Measurements from ENCODE around the gene TP73. TPM values are rescaled to one million over a fixed set of nuclear protein-coding genes. Genes with fewer than 3 reads are reported as not detected.

The TP73 gene
- polyA plus RNA-seq, 1 donor from 2014 or later, result not detected

DNA sequence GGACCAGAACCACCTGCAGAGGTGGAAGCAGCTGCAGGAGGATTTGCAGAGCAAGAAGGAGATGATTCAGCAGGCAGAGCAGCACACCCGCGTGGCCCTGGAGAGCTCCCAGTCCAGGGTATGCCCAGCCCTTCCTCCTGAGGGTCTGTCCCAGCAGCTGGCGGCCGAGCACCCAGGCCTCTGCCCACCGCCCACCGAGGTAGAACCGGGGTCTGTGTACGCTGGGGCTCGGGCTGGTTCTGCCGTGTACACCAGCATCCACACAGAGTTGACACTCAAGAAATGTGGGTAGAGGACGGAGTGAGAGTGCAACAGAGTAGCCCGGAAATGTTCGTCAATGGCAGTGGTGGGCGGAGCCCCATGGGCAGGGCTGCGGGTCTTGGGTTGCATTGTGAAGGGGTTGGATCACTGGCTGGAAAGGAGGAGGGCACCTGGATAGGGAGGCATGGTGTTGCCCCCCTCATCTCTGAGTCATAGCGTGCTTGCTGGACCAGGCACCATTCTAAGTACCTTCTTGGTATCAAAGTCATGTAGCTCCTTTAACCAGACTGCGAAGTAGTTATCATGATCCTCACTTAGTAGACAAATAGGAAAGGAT, 115.1 kb downstream of the TP73 start:
- Histone ChIP-seq H3K9ac (ENCODE audit: low read length) (no peak overlapping the region), H3K4me2 (ENCODE audit: low read length) (no peak overlapping the region), H3K36me3 (ENCODE audit: insufficient read depth, low read length) (no peaks in the 10 kb centered on the region), H3K9me2 (ENCODE audit: insufficient read depth, low read length) (no peaks in the 10 kb centered on the region), H4K20me1 (ENCODE audit: insufficient read depth) (no peaks in the 10 kb centered on the region), H3K27ac (ENCODE audit: low read length) (no peak overlapping the region), H3K9me3 (ENCODE audit: low read length) (no peaks in the 10 kb centered on the region), H3K27me3 (ENCODE audit: insufficient read depth, low read depth, low read length) (peaks cover 4% of the 10 kb centered on the region), H2AFZ (ENCODE audit: low read depth, low read length) (no peak overlapping the region), H3K4me3 (ENCODE audit: low read length) (no peak overlapping the region), H3F3A (ENCODE audit: insufficient read depth, low read length, poor library complexity, severe bottlenecking) (no peaks in the 10 kb centered on the region), H3K79me2 (replicated peaks; ENCODE audit: insufficient read depth, low read length) (no peaks in the 10 kb centered on the region)
- no peak for TF ChIP-seq MXI1 (conservative IDR thresholded peaks at IDR 0.05; ENCODE audit: poor library complexity, severe bottlenecking)
- no peak for TF ChIP-seq RAD21 (conservative IDR thresholded peaks at IDR 0.05)
- no peak for TF ChIP-seq REST (IDR thresholded peaks at IDR 0.05; ENCODE audit: borderline replicate concordance)
- no peak for TF ChIP-seq CTCF (IDR thresholded peaks at IDR 0.05; ENCODE audit: poor library complexity, severe bottlenecking)
- no peak for TF ChIP-seq POLR2AphosphoS5 (IDR thresholded peaks at IDR 0.05)
- no peak for TF ChIP-seq EP300 (conservative IDR thresholded peaks at IDR 0.05; ENCODE audit: poor library complexity, severe bottlenecking)
- TF ChIP-seq TAF1 (IDR thresholded peaks at IDR 0.05; ENCODE audit: low read depth), result no peak
- no peak for TF ChIP-seq SMC3 (conservative IDR thresholded peaks at IDR 0.05; ENCODE audit: poor library complexity)
- TF ChIP-seq EZH2 (IDR thresholded peaks at IDR 0.05; ENCODE audit: borderline replicate concordance, insufficient read depth, low read length, poor library complexity, severe bottlenecking), result no peak

DNA sequence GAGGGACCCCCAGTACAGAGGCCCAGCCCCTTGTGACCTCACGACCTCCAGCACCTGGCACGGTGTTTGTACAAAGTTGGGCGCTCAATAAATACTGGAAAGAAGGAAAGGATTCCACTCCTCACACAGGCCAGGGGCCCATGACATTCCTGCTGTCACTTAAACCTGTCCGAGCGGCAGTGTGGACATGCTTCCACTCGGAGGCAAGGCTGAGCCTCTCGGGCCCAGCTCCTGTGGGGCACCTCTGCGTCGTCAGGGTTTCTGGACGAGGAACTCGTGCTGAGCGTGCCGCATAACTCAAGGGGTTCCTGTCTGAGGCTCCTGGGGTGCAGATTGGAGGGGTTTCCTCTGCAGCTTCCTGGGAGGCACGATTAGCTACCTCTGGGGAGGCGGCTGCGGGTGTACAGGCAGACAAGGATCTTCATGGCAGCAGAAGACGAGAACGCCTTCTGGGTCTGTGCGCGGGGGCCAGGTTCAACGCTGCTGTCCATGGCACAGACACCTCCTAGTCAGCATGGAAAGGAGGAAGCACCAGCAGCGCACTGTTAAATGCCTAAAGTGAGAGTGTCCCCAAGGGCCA, 116.6 kb downstream of the TP73 start:
- Histone ChIP-seq H3K9me3 (ENCODE audit: low read length) (no peaks in the 10 kb centered on the region), H4K20me1 (ENCODE audit: insufficient read depth) (no peaks in the 10 kb centered on the region), H3K36me3 (ENCODE audit: insufficient read depth, low read length) (no peaks in the 10 kb centered on the region), H3K9ac (ENCODE audit: low read length) (no peak overlapping the region), H3K79me2 (replicated peaks; ENCODE audit: insufficient read depth, low read length) (no peaks in the 10 kb centered on the region), H2AFZ (ENCODE audit: low read depth, low read length) (no peak overlapping the region), H3K4me3 (ENCODE audit: low read length) (no peak overlapping the region), H3K9me2 (ENCODE audit: insufficient read depth, low read length) (no peaks in the 10 kb centered on the region), H3K27me3 (ENCODE audit: insufficient read depth, low read depth, low read length) (peaks cover 4% of the 10 kb centered on the region), H3K4me2 (ENCODE audit: low read length) (no peak overlapping the region), H3F3A (ENCODE audit: insufficient read depth, low read length, poor library complexity, severe bottlenecking) (no peaks in the 10 kb centered on the region), H3K27ac (ENCODE audit: low read length) (no peak overlapping the region)
- no peak for TF ChIP-seq MXI1 (conservative IDR thresholded peaks at IDR 0.05; ENCODE audit: poor library complexity, severe bottlenecking)
- no peak for TF ChIP-seq EP300 (conservative IDR thresholded peaks at IDR 0.05; ENCODE audit: poor library complexity, severe bottlenecking)
- no peak for TF ChIP-seq CTCF (IDR thresholded peaks at IDR 0.05; ENCODE audit: poor library complexity, severe bottlenecking)
- TF ChIP-seq RAD21 (conservative IDR thresholded peaks at IDR 0.05), result no peak
- no peak for TF ChIP-seq SMC3 (conservative IDR thresholded peaks at IDR 0.05; ENCODE audit: poor library complexity)
- no peak for TF ChIP-seq REST (IDR thresholded peaks at IDR 0.05; ENCODE audit: borderline replicate concordance)
- no peak for TF ChIP-seq EZH2 (IDR thresholded peaks at IDR 0.05; ENCODE audit: borderline replicate concordance, insufficient read depth, low read length, poor library complexity, severe bottlenecking)
- TF ChIP-seq TAF1 (IDR thresholded peaks at IDR 0.05; ENCODE audit: low read depth), result no peak
- no peak for TF ChIP-seq POLR2AphosphoS5 (IDR thresholded peaks at IDR 0.05)

Measured in neural cell (in vitro differentiated cells).